Activated CD8-positive, alpha-beta memory T cell treated with anti-CD3 and anti-CD28 coated beads, Interleukin-2, amount 50 U/mL, for 24 hours (primary cell): Measurements from ENCODE around the gene CYTH3.
A peak's percentile ranks its signal among the peaks of the same experiment; 100 is the strongest.
"Not testable (repeated sequence)": the region's sequence is repeated elsewhere in the genome, so short reads cannot be mapped to it uniquely, and the experiment has no call there.

Experiments used
- DNase-seq: peaks from one replicate; pipeline ENCODE4 v3.0.0-alpha.2; 2020; ENCODE audit errors: extremely low read depth

The CYTH3 gene

GRCh38 chr7:6272481-6273323, at the start of gene CYTH3:
Gene CYTH3, minus strand, starts transcription at chr7:6272624. Its CDS starts 117 bp downstream, at chr7:6272507.
- peak; percentile 19 for DNase-seq

- DNase-seq: no peak
Measured at GRCh38 chr7:6320791-6321190, 48.4 kb upstream of the CYTH3 start.

GRCh38 chr7:6317797-6318438, 45.5 kb upstream of the CYTH3 start:
- DNase-seq: no peak

GRCh38 chr7:6316226-6316625, 43.8 kb upstream of the CYTH3 start:
- no peak for DNase-seq

- no peak for DNase-seq
Measured at GRCh38 chr7:6315746-6316145, 43.3 kb upstream of the CYTH3 start.

GRCh38 chr7:6310271-6310993, 38.0 kb upstream of the CYTH3 start:
- no peak for DNase-seq

GRCh38 chr7:6307762-6308161, 35.3 kb upstream of the CYTH3 start:
- no peak for DNase-seq

GRCh38 chr7:6306471-6306870, 34.0 kb upstream of the CYTH3 start:
- DNase-seq: no peak

- no peak for DNase-seq
Measured at GRCh38 chr7:6305330-6305729, 32.9 kb upstream of the CYTH3 start.

GRCh38 chr7:6301446-6301845, 29.0 kb upstream of the CYTH3 start:
- DNase-seq: not testable (repeated sequence)

- no peak for DNase-seq
Measured at GRCh38 chr7:6299774-6300173, 27.4 kb upstream of the CYTH3 start.

- no peak for DNase-seq
Measured at GRCh38 chr7:6294839-6295238, 22.4 kb upstream of the CYTH3 start.

GRCh38 chr7:6293202-6293601, 20.8 kb upstream of the CYTH3 start:
- no peak for DNase-seq

GRCh38 chr7:6291941-6292340, 19.5 kb upstream of the CYTH3 start:
- not testable (repeated sequence) for DNase-seq

GRCh38 chr7:6291531-6291930, 19.1 kb upstream of the CYTH3 start:
- no peak for DNase-seq

- no peak for DNase-seq
Measured at GRCh38 chr7:6290319-6290741, 17.9 kb upstream of the CYTH3 start.

- DNase-seq: no peak
Measured at GRCh38 chr7:6288270-6288860, 15.9 kb upstream of the CYTH3 start.

GRCh38 chr7:6286486-6286885, 14.1 kb upstream of the CYTH3 start:
- no peak for DNase-seq

- DNase-seq: no peak
Measured at GRCh38 chr7:6284461-6285360, 12.3 kb upstream of the CYTH3 start.

- no peak for DNase-seq
Measured at GRCh38 chr7:6284055-6284400, 11.6 kb upstream of the CYTH3 start.

GRCh38 chr7:6283391-6284054, 11.1 kb upstream of the CYTH3 start:
- DNase-seq: not testable (repeated sequence)
